OCI-LY3 (cell line): ENCODE measurements around the gene CACNG4.
A peak's percentile ranks its signal among the peaks of the same experiment; 100 is the strongest.

Experiments used
- H2AFZ ChIP-seq: fragments of 200-600, 300-600 bp; shearing (Covaris generic); 2 replicates; pipeline ENCODE4 v1.6.0; 2014; ENCODE audit warnings: antibody characterized with exemption, low read depth, low read length
- H3K27ac ChIP-seq: fragments of 200-600, 300-600 bp; sonication (generic); 2 replicates; pipeline ENCODE4 v1.5.1; 2014; ENCODE audit warnings: mild to moderate bottlenecking, low read length, moderate library complexity, mixed read lengths
- H3K27me3 ChIP-seq: fragments of 200-600, 300-600 bp; sonication (generic); 2 replicates; pipeline ENCODE4 v1.6.1; 2014; ENCODE audit warnings: low read depth, low read length, mixed read lengths
- H3K36me3 ChIP-seq: fragments of 200-600, 300-600 bp; sonication (generic); replicated peaks from 2 replicates; pipeline ENCODE3; 2014; ENCODE audit warnings: low read depth, low read length, mixed read lengths
- H3K4me1 ChIP-seq: fragments of 300-600, 200-600 bp; sonication (generic); 2 replicates; pipeline ENCODE4 v1.6.1; 2014; ENCODE audit warnings: low read length, mixed read lengths
- H3K4me2 ChIP-seq: fragments of 200-600, 300-600 bp; sonication (generic); 2 replicates; pipeline ENCODE4 v1.6.1; 2014; ENCODE audit warnings: low read length, mixed read lengths
- H3K4me3 ChIP-seq: fragments of 300-600, 200-600 bp; sonication (generic); 2 replicates; pipeline ENCODE4 v1.5.1; 2014; ENCODE audit warnings: antibody characterized with exemption, mild to moderate bottlenecking, low read length, moderate library complexity
- H3K79me2 ChIP-seq: fragments of 300-600, 200-600 bp; shearing (Covaris generic); 2 replicates; pipeline ENCODE4 v1.6.1; 2014; ENCODE audit warnings: mild to moderate bottlenecking, low read length, mixed read lengths
- H3K9ac ChIP-seq: fragments of 300-600, 200-600 bp; shearing (Covaris generic); 2 replicates; pipeline ENCODE4 v1.6.0; 2014; ENCODE audit warnings: mild to moderate bottlenecking, low read length, moderate library complexity
- H3K9me3 ChIP-seq: fragments of 200-600, 300-600 bp; shearing (Covaris generic); 2 replicates; pipeline ENCODE4 v1.6.1; 2014; ENCODE audit warnings: low read length, mixed read lengths; ENCODE audit not compliant: insufficient read depth
- H4K20me1 ChIP-seq: fragments of 200-600, 300-600 bp; sonication (generic); 2 replicates; pipeline ENCODE4 v1.6.1; 2016; ENCODE audit warnings: low read length, mixed read lengths; ENCODE audit not compliant: insufficient read depth
- EZH2phosphoT487 ChIP-seq: fragments of 200-600 bp; shearing (Covaris generic); IDR thresholded peaks from 2 replicates; pipeline ENCODE4 v1.6.1; 2018; ENCODE audit warnings: antibody characterized with exemption, mixed run types, low read depth
- TF ChIP-seq, protein P1 (sequence below): fragments of 200-600, 300-600 bp; sonication (generic); IDR thresholded peaks from 2 replicates; pipeline ENCODE4 v1.5.1; 2014; ENCODE audit warnings: antibody characterized with exemption, low read length, low read depth

Gene CACNG4

GRCh38 chr17:66947311-66947710 lies 17.2 kb upstream of the CACNG4 start:
- no peaks in the 10 kb centered on the region for H4K20me1 ChIP-seq
- no peak overlapping the region for H2AFZ ChIP-seq
- no peak overlapping the region for H3K4me3 ChIP-seq
- no peak overlapping the region for H3K9ac ChIP-seq
- TF ChIP-seq, protein P1, sequence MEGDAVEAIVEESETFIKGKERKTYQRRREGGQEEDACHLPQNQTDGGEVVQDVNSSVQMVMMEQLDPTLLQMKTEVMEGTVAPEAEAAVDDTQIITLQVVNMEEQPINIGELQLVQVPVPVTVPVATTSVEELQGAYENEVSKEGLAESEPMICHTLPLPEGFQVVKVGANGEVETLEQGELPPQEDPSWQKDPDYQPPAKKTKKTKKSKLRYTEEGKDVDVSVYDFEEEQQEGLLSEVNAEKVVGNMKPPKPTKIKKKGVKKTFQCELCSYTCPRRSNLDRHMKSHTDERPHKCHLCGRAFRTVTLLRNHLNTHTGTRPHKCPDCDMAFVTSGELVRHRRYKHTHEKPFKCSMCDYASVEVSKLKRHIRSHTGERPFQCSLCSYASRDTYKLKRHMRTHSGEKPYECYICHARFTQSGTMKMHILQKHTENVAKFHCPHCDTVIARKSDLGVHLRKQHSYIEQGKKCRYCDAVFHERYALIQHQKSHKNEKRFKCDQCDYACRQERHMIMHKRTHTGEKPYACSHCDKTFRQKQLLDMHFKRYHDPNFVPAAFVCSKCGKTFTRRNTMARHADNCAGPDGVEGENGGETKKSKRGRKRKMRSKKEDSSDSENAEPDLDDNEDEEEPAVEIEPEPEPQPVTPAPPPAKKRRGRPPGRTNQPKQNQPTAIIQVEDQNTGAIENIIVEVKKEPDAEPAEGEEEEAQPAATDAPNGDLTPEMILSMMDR, result no peak
- TF ChIP-seq EZH2phosphoT487, result no peak
- peaks cover 35% of the 10 kb centered on the region for H3K27me3 ChIP-seq
- no peak overlapping the region for H3K27ac ChIP-seq
- H3K4me1 ChIP-seq, result peaks cover 10% of the 10 kb centered on the region
- H3K4me2 ChIP-seq, result no peak overlapping the region
- no peaks in the 10 kb centered on the region for H3K79me2 ChIP-seq
- H3K36me3 ChIP-seq, result no peaks in the 10 kb centered on the region
- no peaks in the 10 kb centered on the region for H3K9me3 ChIP-seq

DNA sequence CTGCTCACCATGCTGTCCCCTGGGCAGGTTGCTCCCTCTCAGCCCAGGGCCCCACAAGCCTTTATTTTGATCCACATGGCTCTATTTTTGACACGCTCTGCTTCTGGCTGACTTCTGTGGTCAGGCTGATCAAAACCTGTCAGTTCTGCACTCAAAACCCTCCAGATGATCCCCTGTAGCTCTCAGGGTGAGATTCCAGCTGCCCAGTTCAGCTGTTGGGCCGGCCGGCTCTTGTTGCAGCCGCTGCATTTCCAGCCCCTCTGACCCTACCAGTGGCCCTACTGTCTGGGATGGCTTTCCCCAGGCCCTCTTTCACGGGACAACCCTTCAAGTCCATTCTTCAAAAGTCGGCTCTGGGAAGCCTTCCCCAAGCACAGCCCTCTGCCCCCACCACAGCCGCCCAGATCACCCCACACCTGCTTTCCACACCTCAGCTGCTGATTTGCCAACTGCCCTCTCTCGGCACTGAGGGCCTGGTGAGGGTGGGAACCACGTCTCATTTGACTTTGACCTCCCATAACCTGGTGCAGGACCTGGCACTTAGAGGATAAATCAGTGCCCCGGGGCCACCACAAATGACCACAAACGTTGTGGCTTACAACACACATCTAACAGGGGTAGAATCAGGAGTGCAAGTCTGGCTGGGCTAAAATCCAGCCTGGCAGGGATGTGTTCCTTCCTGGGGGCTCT lies 16.3 kb upstream of the CACNG4 start:
- no peak overlapping the region for H3K27ac ChIP-seq
- H3K4me2 ChIP-seq, result no peak overlapping the region
- no peaks in the 10 kb centered on the region for H3K36me3 ChIP-seq
- no peaks in the 10 kb centered on the region for H3K79me2 ChIP-seq
- H3K4me1 ChIP-seq, result peaks cover 10% of the 10 kb centered on the region
- TF ChIP-seq EZH2phosphoT487, result no peak
- TF ChIP-seq, protein P1, result no peak
- no peak overlapping the region for H2AFZ ChIP-seq
- H3K4me3 ChIP-seq, result no peak overlapping the region
- no peak overlapping the region for H3K9ac ChIP-seq
- peaks cover 35% of the 10 kb centered on the region for H3K27me3 ChIP-seq
- no peaks in the 10 kb centered on the region for H4K20me1 ChIP-seq
- H3K9me3 ChIP-seq, result no peaks in the 10 kb centered on the region

- Histone ChIP-seq H3K9me3 (no peaks in the 10 kb centered on the region), H3K4me3 (no peak overlapping the region), H3K9ac (no peak overlapping the region), H3K79me2 (no peaks in the 10 kb centered on the region), H3K36me3 (no peaks in the 10 kb centered on the region), H2AFZ (no peak overlapping the region), H3K27ac (no peak overlapping the region), H3K4me2 (no peak overlapping the region), H3K27me3 (peaks cover 29% of the 10 kb centered on the region), H3K4me1 (peaks cover 10% of the 10 kb centered on the region), H4K20me1 (no peaks in the 10 kb centered on the region)
- TF ChIP-seq, protein P1, result no peak
- no peak for TF ChIP-seq EZH2phosphoT487
These were observed 15.0 kb upstream of the CACNG4 start for GRCh38 chr17:66949501-66949900.

DNA sequence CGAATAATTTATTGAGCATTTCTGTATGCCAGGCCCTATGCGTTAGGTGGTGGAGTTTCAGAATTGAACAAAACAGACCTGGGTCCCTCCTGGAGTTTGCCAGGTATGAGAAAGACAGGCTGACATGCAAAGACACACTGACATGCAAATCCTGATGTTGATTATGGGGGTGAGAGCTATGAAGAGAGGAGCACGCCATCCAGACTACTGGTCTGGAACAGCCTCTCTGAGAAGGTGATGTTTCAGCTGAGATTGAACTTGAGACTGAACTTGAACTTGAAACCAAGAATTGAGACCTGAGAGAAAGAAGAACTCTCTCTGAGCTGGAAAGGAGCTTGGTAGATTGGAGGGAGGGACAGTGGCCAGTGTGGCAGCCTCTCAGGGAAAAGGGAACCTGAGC lies 14.2 kb upstream of the CACNG4 start:
- Histone ChIP-seq H3K4me1 (peaks cover 10% of the 10 kb centered on the region), H3K36me3 (no peaks in the 10 kb centered on the region), H3K4me3 (no peak overlapping the region), H3K4me2 (peak overlapping the region; percentile 7; the same call in 1 of the 2 replicates), H3K9me3 (no peaks in the 10 kb centered on the region), H3K9ac (no peak overlapping the region), H3K27ac (no peak overlapping the region), H3K27me3 (peaks cover 21% of the 10 kb centered on the region), H2AFZ (no peak overlapping the region), H3K79me2 (no peaks in the 10 kb centered on the region), H4K20me1 (no peaks in the 10 kb centered on the region)
- no peak for TF ChIP-seq EZH2phosphoT487
- TF ChIP-seq, protein P1, result no peak
